Adipose tissue (tissue), 3 donors: ENCODE measurements around the gene DPH7. TPM values are rescaled to one million over a fixed set of nuclear protein-coding genes. Genes with fewer than 3 reads are reported as not detected.
"Not testable (repeated sequence)": the region's sequence is repeated elsewhere in the genome, so short reads cannot be mapped to it uniquely, and the experiment has no call there.

Experiments
- H3K27ac ChIP-seq: one replicate; pipeline ENCODE4 v1.5.1; 2013; ENCODE audit warnings: low read depth, low read length
- WGBS, 3 donors: extraction: QIAGEN DNeasy Blood & Tissue Kit; methylation state at CpG; one replicate each; pipeline ENCODE4 v1.1.7; 2013; 5-methylcytosine and 5-hydroxymethylcytosine counted together
- polyA plus RNA-seq, 3 donors: library from polyadenylated mRNA; stranded (reverse); fragments of 200-250 nt; gene quantifications; one replicate each; pipeline ENCODE4 v1.2.3, GENCODE V29; 2013
- donor health status: healthy with polysubstance abuse.
- donor health status: Bipolar disorder and iron deficiency.
- donor health status: healthy.

The DPH7 gene
- polyA plus RNA-seq, 3 donors: 12.8 to 33.4 (median 19.2) TPM

- H3K27ac ChIP-seq: not testable (repeated sequence)
- WGBS, 3 donors: 90 to 93% (median 90%) methylated on average over 5 of the region's 5 CpGs
Measured at GRCh38 chr9:137513136-137513535, 65.6 kb downstream of the DPH7 start.

- H3K27ac ChIP-seq: no peak overlapping the region
- WGBS, 3 donors: 82 to 89% (median 86%) methylated on average over 25 of the region's 25 CpGs
Measured at GRCh38 chr9:137511758-137512463, 66.8 kb downstream of the DPH7 start.

GRCh38 chr9:137511126-137511525 is 67.6 kb downstream of the DPH7 start:
- 92 to 96% (median 94%) methylated on average over 22 of the region's 22 CpGs for WGBS, 3 donors
- H3K27ac ChIP-seq: not testable (repeated sequence)

GRCh38 chr9:137509198-137509597 is 69.5 kb downstream of the DPH7 start:
- no peak overlapping the region for H3K27ac ChIP-seq
- 78 to 93% (median 89%) methylated on average over 13 to 14 of the region's 14 CpGs for WGBS, 3 donors

GRCh38 chr9:137506702-137507171 is 72.0 kb downstream of the DPH7 start:
- H3K27ac ChIP-seq: no peak overlapping the region
- WGBS, 3 donors: 89 to 93% (median 90%) methylated on average over 26 of the region's 26 CpGs

GRCh38 chr9:137506274-137506673 is 72.5 kb downstream of the DPH7 start:
- WGBS, 3 donors: 84 to 92% (median 86%) methylated on average over 15 of the region's 15 CpGs
- no peak overlapping the region for H3K27ac ChIP-seq

GRCh38 chr9:137505421-137506140 is 73.1 kb downstream of the DPH7 start:
- WGBS, 3 donors: 92 to 97% (median 94%) methylated on average over 28 of the region's 28 CpGs

More at GRCh38 chr9:137505421-137506140, 73.1 kb downstream of the DPH7 start:
- no peak overlapping the region for H3K27ac ChIP-seq

Other genes starting within 250 kb of the DPH7 start
- gene EXD3, start 155.8 kb downstream of the DPH7 start, polyA plus RNA-seq: 10 to 100 TPM in 2 of 3 donors, 1 to 10 TPM in 1; 7.6 to 38.5 (median 14.0) TPM
- 1 to 10 TPM; 2.0 to 6.8 (median 3.1) TPM for gene NOXA1, start 155.5 kb downstream of the DPH7 start, polyA plus RNA-seq
- gene ENTPD8, start 137.6 kb downstream of the DPH7 start, polyA plus RNA-seq: 1 to 10 TPM in 1 of 3 donors, under 1 TPM in 1, not detected in 1; 0.66 to 1.1 TPM
- 10 to 100 TPM; 38.2 to 39.5 (median 39.4) TPM for gene NSMF, start 119.6 kb downstream of the DPH7 start, polyA plus RNA-seq
- gene PNPLA7, start 28.5 kb downstream of the DPH7 start, polyA plus RNA-seq: 10 to 100 TPM in 2 of 3 donors, 1 to 10 TPM in 1; 6.8 to 23.4 (median 22.3) TPM
- 100 to 1,000 TPM in 1 of 3 donors, 10 to 100 TPM in 2; 37.2 to 155 (median 68.7) TPM for gene MRPL41, start 27.0 kb downstream of the DPH7 start, polyA plus RNA-seq
- gene ZMYND19, start 11.6 kb upstream of the DPH7 start, polyA plus RNA-seq: 10 to 100 TPM in 2 of 3 donors, 1 to 10 TPM in 1; 7.6 to 13.7 (median 12.9) TPM
- 10 to 100 TPM; 37.1 to 87.6 (median 39.7) TPM for gene ARRDC1, start 26.8 kb upstream of the DPH7 start, polyA plus RNA-seq
- 10 to 100 TPM; 19.7 to 42.1 (median 40.3) TPM for gene EHMT1, start 40.1 kb upstream of the DPH7 start, polyA plus RNA-seq